ENCODE measurements around the gene PDXP. TPM values are rescaled to one million over a fixed set of nuclear protein-coding genes. Genes with fewer than 3 reads are reported as not detected.
A peak's percentile ranks its signal among the peaks of the same experiment; 100 is the strongest.

Gene PDXP
- total RNA-seq, 1 donor from 2014 or later: 22.4 TPM

GRCh38 chr22:37616201-37617083 lies 42.1 kb upstream of the PDXP start:
- Histone ChIP-seq H3K4me3 (ENCODE audit: insufficient read depth, low read depth, low read length) (no peak overlapping the region), H4K20me1 (ENCODE audit: insufficient read depth, low read length) (peaks cover 1% of the 10 kb centered on the region), H3K79me2 (ENCODE audit: insufficient read depth, low read length) (peaks cover 12% of the 10 kb centered on the region), H2AFZ (ENCODE audit: low read depth, low read length) (no peak overlapping the region), H3K27me3 (ENCODE audit: insufficient read depth, low read length) (no peaks in the 10 kb centered on the region), H3K36me3 (ENCODE audit: insufficient read depth, low read length) (peaks cover 7% of the 10 kb centered on the region), H3K9ac (ENCODE audit: low read length) (no peak overlapping the region), H3K9me3 (ENCODE audit: insufficient read depth, low read depth, low read length) (no peaks in the 10 kb centered on the region), H3K4me2 (ENCODE audit: low read length) (no peak overlapping the region), H3K4me1 (ENCODE audit: insufficient read depth, low read length) (peaks cover 3% of the 10 kb centered on the region), H3K27ac (ENCODE audit: low read depth, low read length) (no peak overlapping the region)
- Mint-ChIP-seq H3K4me3 (ENCODE audit: unreplicated experiment) (no peak overlapping the region), H3K27me3 (ENCODE audit: low read depth, unreplicated experiment) (no peaks in the 10 kb centered on the region), H3K4me1 (ENCODE audit: low read depth, unreplicated experiment) (peaks cover 2% of the 10 kb centered on the region), H3K27ac (ENCODE audit: unreplicated experiment) (no peak overlapping the region), H3K36me3 (ENCODE audit: low read depth, unreplicated experiment) (peaks cover 9% of the 10 kb centered on the region), H3K9me3 (ENCODE audit: unreplicated experiment) (no peaks in the 10 kb centered on the region)
- no peak for DNase-seq (ENCODE audit: low read depth)
- TF ChIP-seq EZH2 (IDR thresholded peaks at IDR 0.05; ENCODE audit: insufficient read depth, low read length): no peak
- TF ChIP-seq, protein P1, sequence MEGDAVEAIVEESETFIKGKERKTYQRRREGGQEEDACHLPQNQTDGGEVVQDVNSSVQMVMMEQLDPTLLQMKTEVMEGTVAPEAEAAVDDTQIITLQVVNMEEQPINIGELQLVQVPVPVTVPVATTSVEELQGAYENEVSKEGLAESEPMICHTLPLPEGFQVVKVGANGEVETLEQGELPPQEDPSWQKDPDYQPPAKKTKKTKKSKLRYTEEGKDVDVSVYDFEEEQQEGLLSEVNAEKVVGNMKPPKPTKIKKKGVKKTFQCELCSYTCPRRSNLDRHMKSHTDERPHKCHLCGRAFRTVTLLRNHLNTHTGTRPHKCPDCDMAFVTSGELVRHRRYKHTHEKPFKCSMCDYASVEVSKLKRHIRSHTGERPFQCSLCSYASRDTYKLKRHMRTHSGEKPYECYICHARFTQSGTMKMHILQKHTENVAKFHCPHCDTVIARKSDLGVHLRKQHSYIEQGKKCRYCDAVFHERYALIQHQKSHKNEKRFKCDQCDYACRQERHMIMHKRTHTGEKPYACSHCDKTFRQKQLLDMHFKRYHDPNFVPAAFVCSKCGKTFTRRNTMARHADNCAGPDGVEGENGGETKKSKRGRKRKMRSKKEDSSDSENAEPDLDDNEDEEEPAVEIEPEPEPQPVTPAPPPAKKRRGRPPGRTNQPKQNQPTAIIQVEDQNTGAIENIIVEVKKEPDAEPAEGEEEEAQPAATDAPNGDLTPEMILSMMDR (IDR thresholded peaks at IDR 0.05; ENCODE audit: insufficient read depth, low read depth, low read length): no peak
- FAIRE-seq: no peak

GRCh38 chr22:37617431-37617830 lies 41.1 kb upstream of the PDXP start:
- Histone ChIP-seq H4K20me1 (ENCODE audit: insufficient read depth, low read length) (no peaks in the 10 kb centered on the region), H3K27me3 (ENCODE audit: insufficient read depth, low read length) (no peaks in the 10 kb centered on the region), H3K36me3 (ENCODE audit: insufficient read depth, low read length) (peaks cover 9% of the 10 kb centered on the region), H3K27ac (ENCODE audit: low read depth, low read length) (no peak overlapping the region), H3K4me2 (ENCODE audit: low read length) (no peak overlapping the region), H3K4me1 (ENCODE audit: insufficient read depth, low read length) (peaks cover 3% of the 10 kb centered on the region), H3K4me3 (ENCODE audit: insufficient read depth, low read depth, low read length) (no peak overlapping the region), H3K79me2 (ENCODE audit: insufficient read depth, low read length) (peaks cover 6% of the 10 kb centered on the region), H2AFZ (ENCODE audit: low read depth, low read length) (no peak overlapping the region), H3K9ac (ENCODE audit: low read length) (no peak overlapping the region), H3K9me3 (ENCODE audit: insufficient read depth, low read depth, low read length) (no peaks in the 10 kb centered on the region)
- Mint-ChIP-seq H3K4me3 (ENCODE audit: unreplicated experiment) (peak overlapping the region; percentile 11), H3K27me3 (ENCODE audit: low read depth, unreplicated experiment) (no peaks in the 10 kb centered on the region), H3K9me3 (ENCODE audit: unreplicated experiment) (no peaks in the 10 kb centered on the region), H3K36me3 (ENCODE audit: low read depth, unreplicated experiment) (peaks cover 9% of the 10 kb centered on the region), H3K4me1 (ENCODE audit: low read depth, unreplicated experiment) (peaks cover 2% of the 10 kb centered on the region), H3K27ac (ENCODE audit: unreplicated experiment) (no peak overlapping the region)
- FAIRE-seq (no peak), DNase-seq (ENCODE audit: low read depth) (no peak)
- TF ChIP-seq, protein P1 (IDR thresholded peaks at IDR 0.05; ENCODE audit: insufficient read depth, low read depth, low read length): no peak
- TF ChIP-seq EZH2 (IDR thresholded peaks at IDR 0.05; ENCODE audit: insufficient read depth, low read length): no peak
